K562 (cell line): Measurements from ENCODE around the gene SLAMF8. TPM values are rescaled to one million over a fixed set of nuclear protein-coding genes. Genes with fewer than 3 reads are reported as not detected.

Experiments
- ATAC-seq: fragments of 200-7000 bp; cut with Tn5 transposase; 3 replicates; pipeline ENCODE4 v1.9.1; 2020; ENCODE audit warnings: moderate library complexity
- BruUV-seq: library from RNA; stranded (reverse); fragments of 400-500 nt; replicated peaks from 2 replicates; lab custom pipeline; 2021; lab: Mats Ljungman, UMichigan
- CTCF ChIA-PET: fragments of 300-600 bp; formaldehyde crosslinking; extraction: SDS; loops from one replicate; lab custom pipeline; 2021; ENCODE audit warnings: low intra/inter-chr PET ratio; lab: Yijun Ruan, JAX
- POLR2A ChIA-PET: fragments of 300-600, 350-650 bp; sonication (Branson Sonifier 250); formaldehyde crosslinking; extraction: SDS; loops from one replicate; lab custom pipeline; 2021; ENCODE audit warnings: antibody characterized with exemption, inconsistent platforms; lab: Yijun Ruan, JAX
- DNase-seq, 4 experiments: peaks; one replicate each; pipeline versions ENCODE4 v3.0.0 to v3.0.0-alpha.2; 2011 to 2018; ENCODE audit warnings: low spot score in 3 of 4, mixed read lengths in 3 of 4; ENCODE audit errors: extremely low read depth in 1 of 4
- FAIRE-seq: peaks from 2 replicates; lab custom pipeline; 2011; peaks lifted over from hg19 to GRCh38; lab: Jason Lieb, UNC
- H2AFZ ChIP-seq: 2 replicates; pipeline ENCODE4 v1.6.0; 2011; ENCODE audit warnings: low read depth, low read length, control low read depth, inconsistent platforms
- H3K27ac ChIP-seq: fragments of 200-600 bp; 3 replicates; pipeline ENCODE4 v1.8.0; 2011; ENCODE audit warnings: low read depth, mild to moderate bottlenecking, control low read depth, inconsistent platforms, low read length, moderate library complexity, mixed read lengths; ENCODE audit errors: extremely low read depth
- H3K27me3 ChIP-seq, 2 experiments: fragments of 300-600 bp in 1 of 2; 2 replicates in 1 of 2; 3 replicates in 1 of 2; pipeline versions ENCODE4 v1.6.0 to v1.8.0; 2011; ENCODE audit warnings: inconsistent platforms in 2 of 2, low read length in 2 of 2, mild to moderate bottlenecking in 1 of 2, mixed read lengths in 1 of 2, moderate library complexity in 1 of 2; ENCODE audit not compliant: control insufficient read depth in 2 of 2, insufficient read depth in 2 of 2
- H3K36me3 ChIP-seq: fragments of 300-600 bp; 3 replicates; pipeline ENCODE4 v1.8.0; 2011; ENCODE audit warnings: mild to moderate bottlenecking, low read length, inconsistent platforms; ENCODE audit not compliant: control insufficient read depth, insufficient read depth
- H3K4me1 ChIP-seq, 2 experiments: fragments of 200-600 bp in 1 of 2; replicated peaks in 1 of 2; 2 replicates in 1 of 2; 3 replicates in 1 of 2; pipeline versions ENCODE4 v1.5.1 to v1.8.0; 2011; ENCODE audit warnings: inconsistent platforms in 2 of 2, low read length in 2 of 2, mild to moderate bottlenecking in 1 of 2, mixed read lengths in 1 of 2, moderate library complexity in 1 of 2; ENCODE audit not compliant: control insufficient read depth in 2 of 2, insufficient read depth in 2 of 2
- H3K4me2 ChIP-seq: 2 replicates; pipeline ENCODE4 v1.6.1; 2011; ENCODE audit warnings: low read length, control low read depth, inconsistent platforms, mixed read lengths; ENCODE audit not compliant: insufficient read depth
- H3K4me3 ChIP-seq: fragments of 200-600 bp; sonication (generic), shearing (Covaris generic); 2 replicates; pipeline ENCODE4 v1.5.1; 2016; ENCODE audit warnings: control low read depth, inconsistent platforms
- H3K79me2 ChIP-seq: fragments of 200-600 bp; 3 replicates; pipeline ENCODE4 v1.8.0; 2011; ENCODE audit warnings: low read length, inconsistent platforms; ENCODE audit not compliant: control insufficient read depth, insufficient read depth
- H3K9ac ChIP-seq, 2 experiments: 2 replicates each; pipeline versions ENCODE4 v1.6.0 to v1.6.1; 2011; ENCODE audit warnings: low read depth in 2 of 2, low read length in 2 of 2, control low read depth in 1 of 2, inconsistent platforms in 1 of 2, mild to moderate bottlenecking in 1 of 2, mixed read lengths in 1 of 2; ENCODE audit not compliant: insufficient read depth in 1 of 2
- H3K9me1 ChIP-seq: one replicate; pipeline ENCODE4 v1.6.0; 2011; ENCODE audit warnings: inconsistent platforms, mild to moderate bottlenecking, low read length, moderate library complexity; ENCODE audit not compliant: control insufficient read depth, insufficient read depth
- H3K9me3 ChIP-seq: replicated peaks from 2 replicates; pipeline ENCODE4 v1.5.1; 2011; ENCODE audit warnings: low read depth, low read length, inconsistent platforms; ENCODE audit not compliant: control insufficient read depth, insufficient read depth
- H4K20me1 ChIP-seq: replicated peaks from 2 replicates; pipeline ENCODE4 v1.6.1; 2011; ENCODE audit warnings: low read length, inconsistent platforms, mixed read lengths; ENCODE audit not compliant: control insufficient read depth, insufficient read depth
- CTBP1 ChIP-seq: fragments of 450-650 bp; IDR thresholded peaks from 2 replicates; pipeline ENCODE4 v1.6.1; 2016; ENCODE audit warnings: borderline replicate concordance
- CTCF ChIP-seq, 3 experiments: IDR thresholded peaks in 2 of 3; conservative IDR thresholded peaks in 1 of 3; 2 replicates each; pipeline ENCODE4 v1.5.1; 2011 to 2012; ENCODE audit warnings: low read length in 3 of 3, mild to moderate bottlenecking in 3 of 3, control low read depth in 2 of 3, improper control_type of control experiment in 1 of 3, inconsistent platforms in 1 of 3, low read depth in 1 of 3, mixed read lengths in 1 of 3, moderate library complexity in 1 of 3; ENCODE audit not compliant: insufficient read depth in 2 of 3
- DIDO1 ChIP-seq: fragments of 450-650 bp; IDR thresholded peaks from 2 replicates; pipeline ENCODE4 v1.6.1; 2016; ENCODE audit warnings: low read depth, missing biosample characterization, missing genetic modification characterization
- HMBOX1 ChIP-seq: sonication (generic); IDR thresholded peaks from 2 replicates; pipeline ENCODE4 v1.6.1; 2016
- PCBP2 ChIP-seq: fragments of 200-400 bp; formaldehyde crosslinking; IDR thresholded peaks from 2 replicates; pipeline ENCODE4 v1.6.1; 2018; ENCODE audit warnings: low read length, low read depth, mild to moderate bottlenecking, moderate library complexity; ENCODE audit not compliant: poor library complexity, severe bottlenecking
- PHF21A ChIP-seq: fragments of 450-650 bp; IDR thresholded peaks from 2 replicates; pipeline ENCODE4 v1.6.1; 2017; ENCODE audit warnings: low read depth, borderline replicate concordance
- ZBTB33 ChIP-seq: sonication (generic); formaldehyde crosslinking; IDR thresholded peaks from 2 replicates; pipeline ENCODE4 v1.8.1; 2023; ENCODE audit warnings: mild to moderate bottlenecking, missing genetic modification reagents
- ZNF232 ChIP-seq: sonication (generic); formaldehyde crosslinking; IDR thresholded peaks from 2 replicates; pipeline ENCODE4 v1.8.0; 2022; ENCODE audit warnings: mild to moderate bottlenecking, missing genetic modification reagents
- WGBS: fragments of 100-300 bp; shearing (Covaris generic); methylation state at CpG from one replicate; pipeline ENCODE4 v1.1.6; 2016; ENCODE audit warnings: low coverage, mixed read lengths; ENCODE audit not compliant: insufficient coverage; ENCODE audit errors: missing lambda C conversion rate; 5-methylcytosine and 5-hydroxymethylcytosine counted together
- in situ Hi-C: fragments of 300-500 bp; cut with MboI; formaldehyde crosslinking; loops from 4 replicates; pipeline ENCODE4 v1.15.0; 2018; ENCODE audit warnings: inconsistent platforms, mixed read lengths
- intact Hi-C: fragments of 100-400 bp; cut with micrococcal nuclease; formaldehyde crosslinking; loops from 2 replicates; pipeline ENCODE4 v1.14.2; 2022
- polyA plus RNA-seq, 8 experiments: library from polyadenylated mRNA; depleted of rRNA in 4 of 8; stranded (reverse) in 5 of 8; unstranded in 3 of 8; fragments of >200 nt; fragmentation: Nextera tagmentation in 2 of 8; fragmentation: Illumina TruSeq in 1 of 8; extraction: Ambion mirVana in 2 of 8; extraction: Trizol in 1 of 8; gene quantifications; 2 replicates each; pipeline versions ENCODE4 v1.2.1 to v1.2.3, GENCODE V29; 2011 to 2014; ENCODE audit warnings: inconsistent platforms in 1 of 8, missing spikeins in 1 of 8
- total RNA-seq, 7 experiments: library from RNA; depleted of rRNA in 6 of 7; stranded (reverse); fragments of >200 nt in 6 of 7; fragmentation: Illumina TruSeq in 2 of 7; extraction: Trizol in 2 of 7; gene quantifications; 2 replicates each; pipeline versions ENCODE4 v1.2.1 to v1.2.3, GENCODE V29; 2011 to 2021; ENCODE audit warnings: low replicate concordance in 1 of 7
- TF ChIP-seq, protein P1 (sequence below): fragments of 250-450 bp; sonication (Bioruptor Pico); IDR thresholded peaks from 2 replicates; pipeline ENCODE4 v1.8.0; 2022; ENCODE audit warnings: moderate library complexity, mild to moderate bottlenecking, inconsistent platforms
- TF ChIP-seq, protein P2 (sequence below): fragments of 450-650 bp; formaldehyde crosslinking; IDR thresholded peaks from 2 replicates; pipeline ENCODE4 v1.4.0; 2022; ENCODE audit warnings: mild to moderate bottlenecking, moderate library complexity
- TF ChIP-seq, protein P3 (sequence below): fragments of 450-650 bp; IDR thresholded peaks from 2 replicates; pipeline ENCODE4 v1.7.1; 2018; ENCODE audit warnings: mild to moderate bottlenecking, low read depth; ENCODE audit not compliant: partially characterized antibody

Gene SLAMF8
- total and polyA plus RNA-seq, 9 of the 15 experiments (the other 6 are each of a cell fraction or from before 2014, with no cell fraction given), result not detected

DNA sequence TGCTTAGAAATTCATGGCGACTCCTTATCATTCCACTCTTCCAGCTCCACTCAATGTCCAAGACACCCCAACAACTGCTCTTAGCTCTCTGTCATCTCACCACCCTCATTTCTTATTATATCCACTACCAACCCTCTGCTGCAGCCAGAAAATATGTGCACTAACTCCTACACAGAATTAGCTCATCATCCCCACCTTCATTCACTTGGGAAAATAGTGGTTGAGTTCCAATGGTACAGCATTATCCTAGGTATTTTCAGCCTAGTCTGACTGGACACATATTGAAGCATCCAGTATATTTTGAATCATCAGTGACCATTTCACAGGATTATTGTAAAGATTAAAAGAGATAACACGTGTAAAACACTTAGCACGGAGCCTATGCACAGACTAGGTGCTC lies 52.5 kb downstream of the SLAMF8 start:
- Histone ChIP-seq H3K9ac (no peak overlapping the region), H3K27me3 (no peaks in the 10 kb centered on the region; a peak in 1 of 5 replicates), H3K4me2 (no peak overlapping the region), H3K9me3 (no peaks in the 10 kb centered on the region; the same call in 1 of the 2 replicates), H3K36me3 (no peaks in the 10 kb centered on the region), H2AFZ (no peak overlapping the region), H3K4me3 (no peak overlapping the region), H3K27ac (no peak overlapping the region), H4K20me1 (no peaks in the 10 kb centered on the region), H3K79me2 (no peaks in the 10 kb centered on the region), H3K4me1 (peaks cover 4 to 43% of the 10 kb centered on the region in 2 experiments; a peak in 4 of 5 replicates), H3K9me1 (peaks cover 3% of the 10 kb centered on the region)
- DNase-seq (no peak), FAIRE-seq (no peak), ATAC-seq (no peak)
- WGBS, result 26% methylated on average over 3 of the region's 3 CpGs
- POLR2A ChIA-PET, result interaction anchor here (0.7 to 3.1 kb wide), 6 partner anchors 10 to 63 kb away, joined by 3 to 21 read pairs (median 3); partner anchors contain the start of gene TAGLN2
- CTCF ChIA-PET, result no interaction called here
- BruUV-seq, result no TSS peak
- in situ Hi-C loops, result no loop called here
- intact Hi-C loops, result no loop called here
- TF ChIP-seq DIDO1 (no peak), ZNF232 (CRISPR knock-in tag) (no peak), PHF21A (no peak), PCBP2 (no peak), CTCF (IDR thresholded peaks at IDR 0.05 in 2 of 3, conservative IDR thresholded peaks at IDR 0.05 in 1 of 3; ENCODE audit: insufficient read depth in 2 of 3, low read depth in 1 of 3, low read length in 3 of 3) (no peak), HMBOX1 (no peak), ZBTB33 (CRISPR knock-in tag) (no peak), CTBP1 (no peak)
- TF ChIP-seq, protein P1, sequence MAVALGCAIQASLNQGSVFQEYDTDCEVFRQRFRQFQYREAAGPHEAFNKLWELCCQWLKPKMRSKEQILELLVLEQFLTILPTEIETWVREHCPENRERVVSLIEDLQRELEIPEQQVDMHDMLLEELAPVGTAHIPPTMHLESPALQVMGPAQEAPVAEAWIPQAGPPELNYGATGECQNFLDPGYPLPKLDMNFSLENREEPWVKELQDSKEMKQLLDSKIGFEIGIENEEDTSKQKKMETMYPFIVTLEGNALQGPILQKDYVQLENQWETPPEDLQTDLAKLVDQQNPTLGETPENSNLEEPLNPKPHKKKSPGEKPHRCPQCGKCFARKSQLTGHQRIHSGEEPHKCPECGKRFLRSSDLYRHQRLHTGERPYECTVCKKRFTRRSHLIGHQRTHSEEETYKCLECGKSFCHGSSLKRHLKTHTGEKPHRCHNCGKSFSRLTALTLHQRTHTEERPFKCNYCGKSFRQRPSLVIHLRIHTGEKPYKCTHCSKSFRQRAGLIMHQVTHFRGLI (CRISPR knock-in tag), result no peak
- TF ChIP-seq, protein P2, sequence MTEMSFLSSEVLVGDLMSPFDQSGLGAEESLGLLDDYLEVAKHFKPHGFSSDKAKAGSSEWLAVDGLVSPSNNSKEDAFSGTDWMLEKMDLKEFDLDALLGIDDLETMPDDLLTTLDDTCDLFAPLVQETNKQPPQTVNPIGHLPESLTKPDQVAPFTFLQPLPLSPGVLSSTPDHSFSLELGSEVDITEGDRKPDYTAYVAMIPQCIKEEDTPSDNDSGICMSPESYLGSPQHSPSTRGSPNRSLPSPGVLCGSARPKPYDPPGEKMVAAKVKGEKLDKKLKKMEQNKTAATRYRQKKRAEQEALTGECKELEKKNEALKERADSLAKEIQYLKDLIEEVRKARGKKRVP, result no peak
- TF ChIP-seq, protein P3, sequence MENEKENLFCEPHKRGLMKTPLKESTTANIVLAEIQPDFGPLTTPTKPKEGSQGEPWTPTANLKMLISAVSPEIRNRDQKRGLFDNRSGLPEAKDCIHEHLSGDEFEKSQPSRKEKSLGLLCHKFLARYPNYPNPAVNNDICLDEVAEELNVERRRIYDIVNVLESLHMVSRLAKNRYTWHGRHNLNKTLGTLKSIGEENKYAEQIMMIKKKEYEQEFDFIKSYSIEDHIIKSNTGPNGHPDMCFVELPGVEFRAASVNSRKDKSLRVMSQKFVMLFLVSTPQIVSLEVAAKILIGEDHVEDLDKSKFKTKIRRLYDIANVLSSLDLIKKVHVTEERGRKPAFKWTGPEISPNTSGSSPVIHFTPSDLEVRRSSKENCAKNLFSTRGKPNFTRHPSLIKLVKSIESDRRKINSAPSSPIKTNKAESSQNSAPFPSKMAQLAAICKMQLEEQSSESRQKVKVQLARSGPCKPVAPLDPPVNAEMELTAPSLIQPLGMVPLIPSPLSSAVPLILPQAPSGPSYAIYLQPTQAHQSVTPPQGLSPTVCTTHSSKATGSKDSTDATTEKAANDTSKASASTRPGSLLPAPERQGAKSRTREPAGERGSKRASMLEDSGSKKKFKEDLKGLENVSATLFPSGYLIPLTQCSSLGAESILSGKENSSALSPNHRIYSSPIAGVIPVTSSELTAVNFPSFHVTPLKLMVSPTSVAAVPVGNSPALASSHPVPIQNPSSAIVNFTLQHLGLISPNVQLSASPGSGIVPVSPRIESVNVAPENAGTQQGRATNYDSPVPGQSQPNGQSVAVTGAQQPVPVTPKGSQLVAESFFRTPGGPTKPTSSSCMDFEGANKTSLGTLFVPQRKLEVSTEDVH, result no peak
